DMS 273 treated with DMSO at 0.1 percent for 48 hours (cell line): ENCODE measurements around the gene PITX1.
"Not testable (repeated sequence)": the region's sequence is repeated elsewhere in the genome, so short reads cannot be mapped to it uniquely, and the experiment has no call there.

Experiments used
- DNase-seq: peaks from one replicate; lab custom pipeline; 2025; lab: John Stamatoyannopoulos, UW

The PITX1 gene

GRCh38 chr5:135010502-135011354 is 23.3 kb downstream of the PITX1 start:
- DNase-seq, result no peak

DNA sequence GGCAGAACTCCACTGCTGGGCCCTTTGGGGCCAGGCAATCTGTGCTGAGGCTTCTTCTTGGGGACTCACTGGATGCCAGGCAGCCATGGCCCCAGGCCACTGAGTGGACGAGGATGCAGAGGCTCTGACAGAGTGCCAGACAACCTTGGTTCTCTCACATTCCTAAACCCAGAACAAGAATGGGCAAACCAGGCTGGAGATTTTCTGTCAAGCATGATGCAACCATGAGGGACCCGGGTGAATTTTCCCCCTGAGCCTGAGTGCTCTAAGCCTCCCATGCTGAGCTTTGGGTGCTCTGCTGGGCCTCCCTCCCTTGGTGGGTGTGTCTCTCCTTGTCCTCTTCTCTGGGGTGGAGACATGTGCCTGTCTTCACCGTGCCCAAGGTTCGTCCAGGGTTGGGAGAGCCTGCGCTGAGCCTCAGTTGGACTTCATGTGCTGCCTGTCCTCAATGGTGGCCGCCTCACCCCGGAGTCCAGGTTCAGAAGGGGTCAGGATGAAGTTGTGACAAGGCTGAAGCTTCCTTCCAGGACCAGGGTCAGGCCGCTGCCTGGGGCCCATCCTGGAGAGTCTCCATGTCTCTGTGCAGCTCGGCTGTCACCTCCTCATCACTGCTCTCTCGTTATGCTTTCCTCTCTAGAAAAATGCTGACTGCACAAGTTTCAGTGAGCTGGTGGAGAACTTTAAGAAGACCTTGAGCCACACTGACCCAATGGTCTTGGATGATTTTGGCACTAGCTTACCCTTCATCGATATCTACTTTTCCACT is 24.1 kb downstream of the PITX1 start:
- DNase-seq, result no peak

GRCh38 chr5:135008981-135009735 is 24.9 kb downstream of the PITX1 start:
- no peak for DNase-seq

DNA sequence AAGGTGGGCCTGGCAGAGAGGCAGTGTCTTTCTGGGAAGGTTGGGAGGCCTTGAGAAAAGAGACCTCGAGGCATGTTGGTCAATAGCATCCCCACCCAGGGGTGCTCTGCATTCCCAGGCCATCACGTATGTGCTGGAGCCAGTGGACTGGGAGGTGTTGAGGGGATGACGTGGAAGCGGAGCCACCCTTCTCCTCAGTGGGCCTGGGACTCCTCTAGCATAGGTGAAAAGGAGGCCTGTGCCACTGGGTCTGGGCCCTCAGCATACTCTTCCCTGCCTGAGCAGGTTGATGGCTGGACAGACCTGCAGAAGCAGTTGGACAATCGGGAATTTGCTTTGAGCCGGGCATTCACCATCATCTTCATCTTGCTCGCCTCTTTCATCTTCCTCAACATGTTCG is 25.5 kb downstream of the PITX1 start:
- no peak for DNase-seq

GRCh38 chr5:135007749-135008363 is 26.2 kb downstream of the PITX1 start:
- no peak for DNase-seq

- no peak for DNase-seq
These were observed 26.7 kb downstream of the PITX1 start for GRCh38 chr5:135007305-135007704.

- no peak for DNase-seq
These were observed 29.0 kb downstream of the PITX1 start for GRCh38 chr5:135005076-135005475.

DNA sequence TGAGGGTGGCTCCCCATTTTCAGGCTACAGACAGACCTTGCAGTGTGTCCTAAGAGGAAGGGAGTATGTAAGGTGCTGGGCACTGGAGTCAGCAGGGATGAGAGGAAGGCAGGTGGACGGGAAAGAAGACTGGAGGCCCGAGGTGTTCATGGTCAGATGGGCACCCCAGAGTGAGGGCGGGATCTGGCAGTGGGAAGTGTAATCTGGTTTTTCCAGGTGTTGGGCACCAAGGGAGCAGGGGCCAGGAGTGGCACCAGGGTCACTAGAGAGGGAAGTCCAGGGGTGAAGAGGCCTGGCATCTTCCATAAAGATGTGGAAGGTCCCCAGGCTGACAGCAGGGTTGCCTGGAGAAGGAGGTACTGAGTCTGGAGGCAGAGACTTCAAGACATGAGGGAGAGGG is 29.7 kb downstream of the PITX1 start:
- no peak for DNase-seq

DNA sequence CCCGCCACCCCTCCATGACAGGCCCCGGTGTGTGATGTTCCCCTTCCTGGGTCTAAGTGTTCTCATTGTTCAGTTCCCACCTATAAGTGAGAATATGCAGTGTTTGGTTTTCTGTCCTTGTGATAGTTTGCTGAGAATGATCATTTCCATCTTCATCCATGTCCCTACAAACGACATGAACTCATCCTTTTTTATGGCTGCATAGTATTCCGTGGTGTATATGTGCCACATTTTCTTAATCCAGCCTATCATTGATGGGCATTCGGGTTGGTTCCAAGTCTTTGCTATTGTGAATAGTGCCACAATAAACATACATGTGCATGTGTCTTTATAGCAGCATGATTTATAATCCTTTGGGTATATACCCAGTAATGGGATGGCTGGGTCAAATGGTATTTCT is 36.0 kb downstream of the PITX1 start:
- not testable (repeated sequence) for DNase-seq

- DNase-seq, result no peak
These were observed 37.0 kb downstream of the PITX1 start for GRCh38 chr5:134997015-134997414.

DNA sequence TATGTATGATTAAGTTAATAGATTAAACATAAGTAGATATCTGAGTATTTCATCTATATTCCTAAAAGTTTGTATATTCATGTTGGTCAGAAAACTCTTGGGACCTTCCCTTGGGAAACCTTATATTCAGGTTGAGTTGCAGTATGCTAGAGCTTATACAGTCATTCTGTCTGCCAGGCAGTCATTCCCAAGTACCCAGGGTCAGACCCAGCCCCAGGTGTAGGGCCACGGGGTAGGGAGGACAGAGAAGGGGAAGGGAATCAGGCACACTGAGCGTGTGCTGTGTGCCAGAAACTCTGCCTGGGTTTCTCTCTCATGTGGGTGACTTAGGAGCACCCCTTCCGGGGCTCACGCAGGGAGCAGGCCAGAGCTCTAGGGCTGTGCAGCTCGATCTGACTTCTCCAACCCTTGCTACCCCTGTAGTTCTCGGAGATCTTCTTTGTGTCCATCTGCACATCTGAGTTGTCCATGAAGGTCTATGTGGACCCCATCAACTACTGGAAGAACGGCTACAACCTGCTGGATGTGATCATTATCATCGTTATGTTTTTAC is 38.1 kb downstream of the PITX1 start:
- DNase-seq, result no peak

DNA sequence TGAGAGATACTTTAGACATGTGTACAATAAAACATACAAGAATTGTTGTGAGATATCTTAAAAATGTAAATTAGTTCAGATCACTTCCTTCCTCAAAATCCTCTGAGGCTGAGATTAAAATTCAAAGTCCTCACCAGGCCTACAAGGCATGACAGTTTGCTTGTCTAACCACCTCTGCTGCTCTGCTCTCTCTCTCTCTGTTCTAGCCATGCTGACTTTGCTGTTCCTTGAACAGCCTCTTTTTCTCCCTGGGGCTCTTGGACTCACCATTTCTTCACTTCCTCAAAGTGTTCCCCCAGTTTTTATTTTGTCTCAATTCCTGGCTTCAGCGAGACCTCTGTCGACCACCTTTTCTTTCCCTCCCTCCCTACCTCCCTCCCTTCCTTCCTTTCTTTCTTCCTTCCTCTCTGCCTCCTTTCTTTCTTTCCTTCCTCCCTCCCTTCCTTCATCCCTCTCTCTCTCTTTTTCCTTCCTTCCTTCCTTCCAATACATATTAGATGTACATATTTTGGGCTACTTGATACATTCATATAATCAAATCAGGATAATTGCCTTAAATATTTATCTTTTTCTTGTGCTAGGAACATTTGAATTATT is 39.4 kb downstream of the PITX1 start:
- no peak for DNase-seq

GRCh38 chr5:134993161-134993560 is 40.9 kb downstream of the PITX1 start:
- DNase-seq, result no peak

- DNase-seq, result no peak
These were observed 41.9 kb downstream of the PITX1 start for GRCh38 chr5:134992148-134992547.

GRCh38 chr5:134990183-134990582 is 43.8 kb downstream of the PITX1 start:
- DNase-seq, result not testable (repeated sequence)

DNA sequence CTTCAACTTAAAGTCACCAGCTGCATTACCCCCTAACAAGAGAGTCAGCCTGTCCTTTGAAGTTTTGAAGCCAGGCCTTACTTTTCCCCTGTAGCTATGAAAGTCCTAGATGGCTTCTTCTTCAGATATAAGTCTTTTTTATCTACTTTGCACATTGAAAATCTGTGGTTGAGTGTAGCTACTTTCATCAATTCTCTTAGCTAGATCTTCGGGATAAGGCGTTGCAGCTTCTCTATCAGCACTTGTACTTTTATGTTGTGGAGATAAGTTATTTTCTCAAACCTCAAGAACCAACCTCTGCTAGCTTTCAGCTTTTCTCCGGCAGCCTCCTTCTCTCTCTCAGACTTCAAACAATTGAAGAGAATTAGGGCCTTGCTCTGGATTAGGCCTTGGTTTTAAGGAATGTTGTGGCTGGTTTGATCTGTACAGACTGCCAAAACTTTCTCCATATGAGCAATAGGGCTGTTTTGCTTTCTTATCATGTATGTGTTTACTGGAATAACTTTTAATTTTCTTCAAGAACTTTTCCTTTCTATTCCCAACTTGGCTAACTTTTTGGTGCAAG is 44.7 kb downstream of the PITX1 start:
- DNase-seq, result no peak

DNA sequence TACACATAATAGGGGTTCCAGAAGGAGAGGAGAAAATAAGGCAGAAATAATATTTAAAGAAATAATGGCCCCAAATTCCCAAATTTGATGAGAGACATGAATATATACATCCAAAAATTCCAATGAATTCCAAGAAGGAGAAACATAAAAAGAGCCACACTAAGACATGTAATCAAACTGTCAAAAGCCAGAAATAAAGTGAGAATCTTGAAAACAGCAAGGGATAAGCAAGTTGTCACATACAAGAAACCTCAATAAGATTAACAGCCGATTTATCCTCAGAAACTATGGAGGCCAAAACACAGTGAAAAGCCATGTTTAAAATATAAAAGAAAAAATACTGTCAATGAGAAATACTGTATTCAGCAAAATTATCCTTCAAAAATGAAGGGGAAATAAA is 51.8 kb downstream of the PITX1 start:
- DNase-seq, result no peak

DNA sequence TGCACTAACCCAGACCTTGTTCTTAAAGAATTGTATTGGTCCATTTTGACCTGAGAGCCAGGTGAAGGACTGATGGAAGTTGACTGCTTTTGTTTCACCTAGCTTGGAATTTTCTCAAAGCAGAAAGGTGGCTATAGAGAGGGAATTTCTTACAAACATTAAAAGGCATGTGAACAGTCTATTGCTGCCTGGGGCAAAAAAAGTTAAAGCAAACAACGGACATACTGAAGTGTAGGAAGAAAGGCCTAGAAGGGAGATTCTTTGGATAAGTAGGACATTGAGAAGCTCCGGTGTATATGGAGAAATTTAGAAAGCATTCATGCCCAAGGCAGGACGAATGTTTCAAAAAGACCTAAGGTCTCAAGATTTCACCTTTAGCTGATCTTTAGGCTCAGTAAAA is 54.6 kb downstream of the PITX1 start:
- no peak for DNase-seq
